Subcutaneous preadipocyte (primary cell): ENCODE data around the gene SCAF11. TPM values are rescaled to one million over a fixed set of nuclear protein-coding genes. Genes with fewer than 3 reads are reported as not detected.

ENCODE experiments used
- small RNA-seq: library from RNA; depleted of rRNA; stranded (forward); fragments of <200 nt; gene quantifications from one replicate; pipeline ENCODE3, GENCODE V24; 2012
- total RNA-seq: library from RNA; depleted of rRNA; stranded (reverse); fragments of >200 nt; gene quantifications from 2 replicates; pipeline ENCODE4 v1.2.3, GENCODE V29; 2012

SCAF11 gene, protein sequence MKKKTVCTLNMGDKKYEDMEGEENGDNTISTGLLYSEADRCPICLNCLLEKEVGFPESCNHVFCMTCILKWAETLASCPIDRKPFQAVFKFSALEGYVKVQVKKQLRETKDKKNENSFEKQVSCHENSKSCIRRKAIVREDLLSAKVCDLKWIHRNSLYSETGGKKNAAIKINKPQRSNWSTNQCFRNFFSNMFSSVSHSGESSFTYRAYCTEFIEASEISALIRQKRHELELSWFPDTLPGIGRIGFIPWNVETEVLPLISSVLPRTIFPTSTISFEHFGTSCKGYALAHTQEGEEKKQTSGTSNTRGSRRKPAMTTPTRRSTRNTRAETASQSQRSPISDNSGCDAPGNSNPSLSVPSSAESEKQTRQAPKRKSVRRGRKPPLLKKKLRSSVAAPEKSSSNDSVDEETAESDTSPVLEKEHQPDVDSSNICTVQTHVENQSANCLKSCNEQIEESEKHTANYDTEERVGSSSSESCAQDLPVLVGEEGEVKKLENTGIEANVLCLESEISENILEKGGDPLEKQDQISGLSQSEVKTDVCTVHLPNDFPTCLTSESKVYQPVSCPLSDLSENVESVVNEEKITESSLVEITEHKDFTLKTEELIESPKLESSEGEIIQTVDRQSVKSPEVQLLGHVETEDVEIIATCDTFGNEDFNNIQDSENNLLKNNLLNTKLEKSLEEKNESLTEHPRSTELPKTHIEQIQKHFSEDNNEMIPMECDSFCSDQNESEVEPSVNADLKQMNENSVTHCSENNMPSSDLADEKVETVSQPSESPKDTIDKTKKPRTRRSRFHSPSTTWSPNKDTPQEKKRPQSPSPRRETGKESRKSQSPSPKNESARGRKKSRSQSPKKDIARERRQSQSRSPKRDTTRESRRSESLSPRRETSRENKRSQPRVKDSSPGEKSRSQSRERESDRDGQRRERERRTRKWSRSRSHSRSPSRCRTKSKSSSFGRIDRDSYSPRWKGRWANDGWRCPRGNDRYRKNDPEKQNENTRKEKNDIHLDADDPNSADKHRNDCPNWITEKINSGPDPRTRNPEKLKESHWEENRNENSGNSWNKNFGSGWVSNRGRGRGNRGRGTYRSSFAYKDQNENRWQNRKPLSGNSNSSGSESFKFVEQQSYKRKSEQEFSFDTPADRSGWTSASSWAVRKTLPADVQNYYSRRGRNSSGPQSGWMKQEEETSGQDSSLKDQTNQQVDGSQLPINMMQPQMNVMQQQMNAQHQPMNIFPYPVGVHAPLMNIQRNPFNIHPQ (N-terminal part only)
- 94.8 and 104 TPM in 2 replicates for total RNA-seq

DNA sequence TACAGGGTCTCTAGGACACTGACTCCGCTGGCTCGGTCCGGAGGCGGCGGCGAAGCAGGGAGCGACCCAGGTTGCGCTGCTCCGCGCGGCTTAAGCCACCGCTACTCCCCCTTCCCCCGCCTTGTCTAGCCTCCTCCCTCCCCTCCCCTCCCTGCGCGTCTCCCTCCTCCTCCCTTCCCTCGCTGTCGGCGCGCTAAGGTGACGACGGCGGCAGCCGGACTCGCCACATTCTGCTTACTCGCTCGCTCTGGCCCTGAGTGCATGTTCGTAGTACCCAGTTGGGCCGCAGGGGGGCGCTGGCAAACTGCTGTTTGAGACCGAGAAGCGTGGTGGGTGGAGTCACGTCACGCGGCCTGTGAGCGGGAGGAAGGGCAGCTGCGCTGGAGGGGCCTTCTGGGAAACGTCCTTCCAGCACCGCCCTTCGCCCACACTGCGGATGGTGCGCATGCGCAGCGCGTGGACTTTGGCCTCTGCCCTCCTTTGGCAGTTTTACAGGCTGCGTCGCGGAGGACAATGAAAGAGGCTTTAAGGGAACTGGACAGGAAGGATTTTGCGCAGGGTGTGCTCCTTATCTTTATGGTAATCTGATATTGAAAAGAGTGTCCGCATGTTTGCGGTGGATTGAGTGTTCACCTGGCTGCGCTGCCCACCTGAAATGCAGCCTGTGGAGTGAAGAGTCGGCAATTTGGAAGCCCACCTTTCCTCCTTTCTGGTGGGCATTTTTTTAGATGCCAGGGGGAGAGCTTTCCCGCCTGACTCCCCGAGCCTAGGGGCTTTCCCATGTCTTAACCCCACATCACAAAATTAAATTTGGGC, at the start of gene SCAF11:
Gene SCAF11 (minus strand): TSS at position 107 of the 816 bp plus-strand sequence. CDS start 26,407 bp downstream, outside the sequence.

Small RNAs within 50 kb of the gene (small RNA-seq; reads per million reads assigned to genes)
- gene RN7SL246P = not detected
